GM18951 (cell line): Measurements from ENCODE around the gene IGSF11.

Experiments
- POLR2A ChIP-seq: IDR thresholded peaks from 4 replicates; pipeline ENCODE4 v1.6.1; 2011; ENCODE audit warnings: mild to moderate bottlenecking; ENCODE audit not compliant: insufficient read length, insufficient read depth; ENCODE audit errors: extremely low read depth
- in situ Hi-C: fragments of 300-500 bp; cut with MboI; formaldehyde crosslinking; loops from one replicate; pipeline ENCODE4 v1.12.0; 2022; ENCODE audit warnings: low sequenced_read_pairs, mixed read lengths, inconsistent platforms; ENCODE audit not compliant: unreplicated experiment

Gene IGSF11

DNA sequence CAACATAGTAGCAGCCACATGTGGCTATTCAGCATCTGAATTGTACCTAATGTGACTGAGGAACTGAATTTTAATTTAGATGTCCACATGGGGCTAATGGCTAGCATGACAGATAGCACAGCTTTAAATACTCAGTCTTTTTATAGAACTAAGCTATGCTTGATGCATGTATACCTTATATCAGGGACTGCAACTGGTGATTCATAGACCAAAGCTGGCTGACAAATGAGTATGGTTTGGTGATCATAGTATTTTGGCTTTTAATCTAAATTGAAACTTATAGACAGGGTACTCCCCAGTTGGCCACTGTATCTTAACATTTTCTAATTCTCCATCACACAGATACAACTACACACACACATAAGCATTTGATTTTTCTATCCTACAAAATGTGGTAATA, 83.6 kb downstream of the IGSF11 start:
- no peak for TF ChIP-seq POLR2A
- in situ Hi-C loops, result no loop called here

DNA sequence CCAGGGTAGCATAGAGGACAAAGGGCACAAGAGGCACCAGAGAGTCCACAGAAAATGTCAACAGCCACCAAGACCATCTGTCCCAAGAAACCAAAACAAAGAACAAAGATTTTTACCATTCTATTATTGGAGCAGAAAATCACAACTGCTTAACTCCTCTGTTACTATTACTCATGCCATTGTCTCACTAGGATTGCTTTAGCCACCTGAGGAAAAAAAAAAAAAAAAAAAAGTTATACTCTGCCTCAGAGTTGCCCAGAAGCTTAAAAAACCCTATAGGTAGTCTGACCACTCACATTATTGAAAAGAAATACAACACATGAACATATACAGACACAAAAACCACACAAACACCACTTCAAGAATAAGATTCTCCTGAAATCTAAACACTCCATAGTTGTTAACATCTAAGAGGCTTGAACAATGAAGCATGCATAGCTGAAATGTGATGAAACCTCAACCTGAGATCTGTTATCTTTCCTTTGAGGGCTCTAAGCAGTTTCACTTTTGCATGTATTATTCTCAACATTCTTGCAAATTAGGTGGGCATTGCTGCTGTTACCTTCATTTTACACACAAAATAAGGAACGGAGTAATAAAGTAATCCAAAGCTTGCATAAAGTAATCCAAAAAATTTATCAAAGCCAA, 85.4 kb downstream of the IGSF11 start:
- in situ Hi-C loops, result no loop called here
- no peak for TF ChIP-seq POLR2A

DNA sequence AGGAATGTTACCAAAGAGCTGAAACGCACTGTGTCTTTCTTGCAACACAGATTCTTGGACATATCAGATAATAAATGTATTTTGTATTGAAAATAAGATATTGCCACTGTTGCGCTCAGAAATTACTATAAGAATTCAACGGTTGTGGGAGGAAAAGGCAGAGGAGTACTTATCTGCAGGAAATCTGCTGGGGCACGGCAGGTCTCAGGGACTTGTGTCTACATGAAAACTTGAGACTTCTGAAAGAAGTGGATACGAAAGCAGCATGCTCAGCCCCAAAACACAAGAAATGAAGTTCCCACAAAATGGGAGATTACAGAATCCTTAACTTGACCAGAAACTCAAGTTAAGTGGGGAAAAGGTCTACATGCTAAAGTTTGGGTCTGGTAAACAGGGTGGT, 86.5 kb downstream of the IGSF11 start:
- in situ Hi-C loops, result no loop called here
- TF ChIP-seq POLR2A, result no peak

DNA sequence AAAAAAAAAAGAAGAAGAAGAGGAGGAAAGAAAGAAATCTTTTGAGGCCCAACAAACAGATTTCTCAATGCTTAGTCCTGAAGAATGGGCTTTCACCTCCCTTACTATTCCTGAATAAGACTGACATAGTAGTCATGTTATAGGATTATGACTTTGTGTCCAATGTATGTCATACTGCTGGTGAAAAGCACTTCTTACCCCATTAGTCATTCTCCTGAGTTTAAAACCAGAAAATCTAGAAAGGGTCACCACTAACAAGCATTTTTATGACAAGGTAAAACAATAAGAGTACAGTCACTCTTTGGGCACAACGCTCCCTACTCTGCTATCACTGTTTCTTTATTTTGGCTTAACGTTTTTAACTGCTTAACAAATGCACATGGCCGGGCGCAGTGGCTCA, 88.2 kb downstream of the IGSF11 start:
- in situ Hi-C loops, result no loop called here
- no peak for TF ChIP-seq POLR2A

DNA sequence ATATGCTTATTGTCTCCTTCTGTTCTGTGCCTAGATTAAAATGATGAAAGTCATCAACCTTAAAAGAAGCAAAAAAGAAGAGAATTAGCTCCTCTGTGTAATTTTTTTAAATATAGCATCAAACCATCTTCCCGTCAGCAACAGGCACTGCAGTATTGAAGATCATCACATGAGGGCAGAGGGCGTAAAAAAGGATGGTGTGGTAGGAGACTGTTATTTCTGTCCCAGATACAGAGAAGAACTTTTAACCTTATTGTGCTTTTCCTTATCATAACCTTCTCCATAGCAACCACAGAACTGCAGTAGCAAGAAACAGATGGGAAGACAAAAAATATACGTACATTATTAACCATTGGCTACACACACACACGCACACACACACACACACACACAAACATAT, 88.8 kb downstream of the IGSF11 start:
- in situ Hi-C loops, result no loop called here

DNA sequence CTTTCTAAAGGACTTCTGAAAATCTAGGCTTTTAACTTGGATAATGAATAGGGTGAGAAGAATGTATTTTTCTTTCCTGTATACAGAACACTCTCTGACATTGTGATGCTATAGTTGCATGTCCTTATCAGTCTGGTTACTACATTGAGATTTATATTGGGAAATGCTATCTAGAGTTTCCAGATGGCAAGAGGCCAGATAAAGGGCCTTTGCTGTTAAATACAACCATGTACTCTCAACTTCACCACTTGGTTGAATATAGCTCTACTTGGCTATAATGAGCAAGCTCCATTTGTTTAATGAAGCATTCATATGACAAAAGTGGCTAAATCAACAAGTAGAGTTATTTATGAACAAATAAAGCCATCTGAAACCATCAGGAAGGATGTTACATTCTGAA, 91.0 kb downstream of the IGSF11 start:
- in situ Hi-C loops, result no loop called here
- TF ChIP-seq POLR2A, result no peak

More for the DNA sequence above, 88.8 kb downstream of the IGSF11 start:
- no peak for TF ChIP-seq POLR2A

DNA sequence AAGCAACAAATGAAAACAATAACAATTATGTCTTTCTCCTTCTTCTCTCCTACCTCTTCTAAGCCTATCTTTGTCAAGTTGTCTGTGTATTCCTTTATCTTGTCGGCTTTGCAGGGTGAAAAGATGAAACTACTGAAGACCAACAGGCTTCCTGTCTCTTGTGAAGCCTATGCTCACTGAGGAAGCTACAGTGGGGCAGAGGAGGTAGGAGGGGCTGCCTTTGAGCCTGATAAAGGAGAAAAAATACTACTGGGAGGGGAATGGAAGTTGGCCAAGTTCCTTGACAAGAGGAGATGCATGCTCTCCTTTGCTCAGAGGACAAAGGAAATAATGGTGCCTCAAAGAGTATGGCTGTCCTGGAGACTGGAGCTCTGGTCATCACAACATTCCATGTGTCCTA, 92.0 kb downstream of the IGSF11 start:
- TF ChIP-seq POLR2A, result no peak
- in situ Hi-C loops, result no loop called here

DNA sequence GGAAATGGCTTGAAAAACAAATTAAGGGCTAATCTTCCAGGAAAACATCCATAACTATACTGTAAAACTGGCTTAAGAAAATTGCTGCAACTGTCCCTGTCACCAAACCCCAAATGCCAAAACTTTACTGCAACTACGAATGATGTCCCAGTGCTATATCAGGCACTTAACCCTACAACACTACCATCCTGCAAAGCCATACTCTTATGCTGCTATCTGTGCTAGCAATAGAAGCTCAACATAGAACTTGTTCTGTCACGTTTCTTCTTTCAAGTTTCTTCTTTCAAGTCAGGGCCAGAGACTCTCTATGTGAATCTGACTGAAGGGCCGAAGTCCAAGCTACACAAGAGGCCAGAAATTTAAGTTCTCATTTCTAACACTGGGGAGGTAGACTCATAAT, 92.5 kb downstream of the IGSF11 start:
- in situ Hi-C loops, result no loop called here
- no peak for TF ChIP-seq POLR2A

DNA sequence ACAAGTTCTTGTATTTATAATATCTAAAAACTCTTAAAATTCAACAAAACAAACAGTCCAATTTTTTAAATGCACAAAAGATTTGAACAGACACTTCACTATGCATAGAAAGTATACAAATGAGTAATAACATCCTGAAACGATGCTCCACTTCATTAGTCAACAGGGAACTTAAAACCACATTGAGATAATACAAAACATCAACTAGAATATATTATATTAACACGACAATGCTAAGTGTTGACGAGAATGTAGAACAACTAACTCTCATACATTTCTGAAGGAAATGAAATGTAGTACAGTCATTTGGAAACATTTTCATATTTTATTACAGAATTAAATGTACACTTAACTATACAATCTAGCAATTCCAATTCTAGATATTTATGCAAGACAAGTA, 93.4 kb downstream of the IGSF11 start:
- in situ Hi-C loops, result no loop called here
- TF ChIP-seq POLR2A, result no peak

DNA sequence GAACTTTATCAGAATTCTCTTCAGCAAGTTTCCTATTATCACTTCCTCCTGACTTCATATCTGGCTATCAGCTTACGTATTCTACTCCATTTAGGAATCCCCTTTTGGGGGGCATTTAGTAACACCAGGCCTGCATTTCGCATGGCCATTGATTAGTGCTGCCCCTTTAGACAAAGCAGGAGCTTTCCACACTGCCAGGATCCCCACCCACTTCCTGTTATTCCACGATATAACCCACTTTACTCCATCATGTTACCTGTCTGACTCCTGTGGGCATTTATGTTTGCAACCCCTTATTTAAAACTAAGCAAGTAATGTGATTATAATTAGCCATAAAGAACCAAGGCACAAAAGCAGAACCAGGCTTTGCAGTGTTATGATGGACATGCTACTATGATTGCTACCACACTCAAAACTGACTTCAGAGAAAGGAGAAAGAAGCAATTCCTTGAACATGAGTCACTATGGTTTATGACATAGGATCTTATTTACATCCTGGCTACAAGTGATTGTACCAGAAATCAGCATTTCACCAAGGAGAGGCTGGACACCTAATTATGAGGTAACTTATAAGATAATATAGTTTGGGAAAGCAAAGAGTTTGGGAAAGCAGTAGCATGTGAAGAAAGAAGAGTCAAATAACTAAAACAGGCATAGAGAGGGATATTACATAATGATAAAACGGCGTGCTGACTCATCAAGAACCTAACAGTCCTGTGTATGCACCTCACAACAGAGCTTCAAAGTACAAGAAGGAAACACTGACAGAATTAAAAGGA, 96.3 kb downstream of the IGSF11 start:
- TF ChIP-seq POLR2A, result no peak
- in situ Hi-C loops, result no loop called here

DNA sequence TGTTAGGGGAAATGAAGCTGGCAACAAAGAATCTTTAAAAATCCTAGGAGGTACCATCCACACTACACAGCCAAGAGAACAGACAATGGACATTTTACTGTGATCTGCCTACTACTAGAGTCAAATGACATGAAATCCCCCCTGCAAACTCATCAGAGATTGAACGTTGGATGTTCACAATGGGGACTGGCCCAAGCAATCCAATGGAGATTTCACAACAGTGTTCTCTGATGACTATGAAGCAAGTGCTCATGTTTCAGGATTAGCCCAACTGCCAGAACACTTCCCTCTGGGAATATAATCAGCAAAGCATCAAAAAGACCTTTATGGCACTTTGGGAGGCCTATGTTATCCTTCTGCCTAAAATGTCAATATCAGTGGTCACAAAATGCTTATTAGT, 97.8 kb downstream of the IGSF11 start:
- in situ Hi-C loops, result no loop called here
- TF ChIP-seq POLR2A, result no peak

DNA sequence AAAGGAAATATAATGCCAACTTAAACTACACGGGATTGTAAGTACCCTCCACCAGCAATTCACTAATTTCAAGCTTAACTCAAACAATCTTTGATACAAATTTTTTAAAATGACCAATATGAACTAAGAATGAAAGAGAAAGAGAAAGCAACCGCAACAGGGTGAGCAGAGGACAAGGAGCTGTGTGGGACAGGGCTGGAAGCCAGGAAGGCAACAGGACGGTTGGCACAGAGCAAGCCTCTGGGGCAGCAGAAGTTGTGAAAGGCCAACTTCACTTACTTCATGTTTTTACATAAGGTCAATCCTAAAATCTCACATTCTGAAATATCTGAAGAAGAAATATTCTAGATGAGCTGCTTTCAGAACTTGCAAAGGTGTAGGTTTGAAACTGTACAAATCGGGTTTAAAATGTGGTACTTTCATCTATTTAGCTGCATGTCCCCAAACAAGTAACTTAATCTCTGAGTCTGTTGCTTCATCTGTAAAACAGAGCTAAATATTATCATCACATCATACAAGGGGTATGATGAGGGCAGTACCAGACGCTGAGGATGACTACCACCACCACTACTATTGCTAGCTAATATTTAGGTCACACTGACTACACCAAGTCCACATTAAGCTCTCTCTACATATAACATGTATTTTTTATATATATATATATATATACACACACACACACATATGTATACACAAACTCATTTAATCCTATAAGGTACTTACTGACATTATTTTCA, 101.7 kb downstream of the IGSF11 start:
- TF ChIP-seq POLR2A, result no peak
- in situ Hi-C loops, result no loop called here

DNA sequence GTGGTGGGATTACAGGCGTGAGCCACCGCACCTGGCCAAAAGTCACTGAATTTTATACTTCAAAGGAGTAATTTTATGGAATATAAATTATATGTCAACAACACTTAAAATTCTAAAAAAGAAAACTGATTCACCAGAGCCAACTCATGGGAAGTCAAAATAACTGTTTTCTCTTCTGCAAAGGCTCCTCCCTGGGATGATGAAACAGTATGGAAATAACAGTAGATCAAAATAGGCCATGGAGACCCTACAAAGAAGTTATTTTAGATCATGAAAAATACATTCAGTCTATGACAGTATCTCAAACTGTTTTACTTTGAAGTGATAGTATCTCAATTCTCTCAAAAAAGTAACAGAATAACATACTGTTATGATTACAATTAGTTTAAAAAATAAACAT, 102.7 kb downstream of the IGSF11 start:
- no peak for TF ChIP-seq POLR2A
- in situ Hi-C loops, result no loop called here

DNA sequence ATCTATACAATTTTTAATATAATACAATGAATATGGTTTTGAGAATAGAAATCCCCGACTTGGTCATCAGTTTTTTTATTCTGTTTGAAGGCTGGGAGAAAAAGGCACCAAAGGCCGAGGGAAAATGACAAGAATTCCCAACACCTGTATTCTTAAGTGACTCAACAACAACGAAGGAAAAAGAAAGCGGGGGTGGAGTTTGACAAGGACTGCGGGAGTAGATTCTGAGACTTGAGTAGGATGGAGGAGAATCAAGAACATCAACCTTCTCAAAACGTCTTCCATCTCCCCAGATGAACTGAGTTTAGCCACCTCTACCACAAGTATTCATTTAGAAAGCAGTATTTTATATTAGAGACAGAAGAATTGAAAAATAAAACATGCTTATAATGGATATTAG, 107.2 kb downstream of the IGSF11 start:
- in situ Hi-C loops, result no loop called here
- TF ChIP-seq POLR2A, result no peak
